Endothelial cell of umbilical vein (primary cell): ENCODE data around the gene CHD5. TPM values are rescaled to one million over a fixed set of nuclear protein-coding genes. Genes with fewer than 3 reads are reported as not detected.

ENCODE experiments used
- BruUV-seq: library from RNA; stranded (reverse); fragments of 400-500 nt; replicated peaks from 2 replicates; lab custom pipeline; 2021; lab: Mats Ljungman, UMichigan
- CTCF ChIA-PET: fragments of 300-600, 350-600 bp; sonication (Branson Sonifier 250); formaldehyde crosslinking; loops from one replicate; lab custom pipeline; 2021; ENCODE audit warnings: antibody characterized with exemption, inconsistent platforms; lab: Charles Lee
- POLR2A ChIA-PET: fragments of 300-600, 350-600 bp; sonication (Branson Sonifier 250); formaldehyde crosslinking; loops from one replicate; lab custom pipeline; 2021; ENCODE audit warnings: antibody characterized with exemption, inconsistent platforms; lab: Charles Lee
- DNase-seq: peaks from one replicate; pipeline ENCODE4 v3.0.0-alpha.2; 2011; ENCODE audit warnings: low read depth, low spot score
- FAIRE-seq: peaks from 2 replicates; lab custom pipeline; 2011; peaks lifted over from hg19 to GRCh38; lab: Jason Lieb, UNC
- H2AFZ ChIP-seq: 2 replicates; pipeline ENCODE4 v1.6.0; 2012; ENCODE audit warnings: low read depth, low read length, control low read depth, inconsistent platforms
- H3K27ac ChIP-seq: 2 replicates; pipeline ENCODE4 v1.5.1; 2011; ENCODE audit warnings: low read depth, mild to moderate bottlenecking, control low read depth, low read length, moderate library complexity; ENCODE audit not compliant: insufficient read depth
- H3K27me3 ChIP-seq, 2 experiments: 2 replicates each; pipeline versions ENCODE4 v1.6.0 to v1.6.1; 2011; ENCODE audit warnings: low read length in 2 of 2, mixed read lengths in 1 of 2; ENCODE audit not compliant: control insufficient read depth in 2 of 2, insufficient read depth in 2 of 2
- H3K36me3 ChIP-seq, 2 experiments: 2 replicates in 1 of 2; 3 replicates in 1 of 2; pipeline ENCODE4 v1.5.1; 2011; ENCODE audit warnings: low read length in 2 of 2, mild to moderate bottlenecking in 1 of 2, moderate library complexity in 1 of 2; ENCODE audit not compliant: control insufficient read depth in 2 of 2, insufficient read depth in 2 of 2; ENCODE audit errors: extremely low read depth in 1 of 2
- H3K4me1 ChIP-seq: 3 replicates; pipeline ENCODE4 v1.5.1; 2011; ENCODE audit warnings: mild to moderate bottlenecking, low read length; ENCODE audit not compliant: control insufficient read depth, insufficient read depth; ENCODE audit errors: extremely low read depth
- H3K4me2 ChIP-seq: 2 replicates; pipeline ENCODE4 v1.6.1; 2011; ENCODE audit warnings: low read length, control low read depth, mixed read lengths; ENCODE audit not compliant: insufficient read depth
- H3K4me3 ChIP-seq, 3 experiments: fragments of 200-600 bp in 1 of 3; sonication (generic), shearing (Covaris generic) in 1 of 3; replicated peaks in 1 of 3; 2 replicates each; pipeline ENCODE4 v1.5.1; 2011 to 2016; ENCODE audit warnings: control low read depth in 3 of 3, low read length in 3 of 3, mild to moderate bottlenecking in 2 of 3, inconsistent platforms in 1 of 3, low read depth in 1 of 3, moderate library complexity in 1 of 3; ENCODE audit not compliant: insufficient read depth in 1 of 3
- H3K79me2 ChIP-seq: 2 replicates; pipeline ENCODE4 v1.6.0; 2012; ENCODE audit warnings: low read length, inconsistent platforms; ENCODE audit not compliant: control insufficient read depth, insufficient read depth
- H3K9ac ChIP-seq: replicated peaks from 2 replicates; pipeline ENCODE3; 2011; ENCODE audit warnings: low read length, control low read depth; ENCODE audit not compliant: insufficient read depth; ENCODE audit errors: extremely low read depth
- H3K9me1 ChIP-seq: replicated peaks from 3 replicates; pipeline ENCODE4 v1.6.0; 2011; ENCODE audit warnings: mild to moderate bottlenecking, low read length; ENCODE audit not compliant: control insufficient read depth, insufficient read depth; ENCODE audit errors: extremely low read depth
- H3K9me3 ChIP-seq: replicated peaks from 2 replicates; pipeline ENCODE4 v1.5.1; 2012; ENCODE audit warnings: low read length, inconsistent platforms; ENCODE audit not compliant: control insufficient read depth, insufficient read depth
- H4K20me1 ChIP-seq: replicated peaks from 2 replicates; pipeline ENCODE3; 2011; ENCODE audit warnings: mild to moderate bottlenecking, low read length; ENCODE audit not compliant: control insufficient read depth, insufficient read depth; ENCODE audit errors: extremely low read depth
- CTCF ChIP-seq, 2 donors: IDR thresholded peaks; 1 replicate in 1 of 2; 2 replicates in 1 of 2; pipeline ENCODE4 v1.5.1; 2011; ENCODE audit warnings: low read length in 2 of 2, mild to moderate bottlenecking in 2 of 2, moderate library complexity in 2 of 2, control low read depth in 1 of 2, inconsistent platforms in 1 of 2, low read depth in 1 of 2; ENCODE audit not compliant: insufficient read depth in 1 of 2; ENCODE audit errors: extremely low read depth in 1 of 2
- EZH2 ChIP-seq: IDR thresholded peaks from 2 replicates; pipeline ENCODE4 v1.6.1; 2012; ENCODE audit warnings: borderline replicate concordance, low read depth, mild to moderate bottlenecking, moderate library complexity, low read length, inconsistent platforms; ENCODE audit not compliant: severe bottlenecking
- FOS ChIP-seq: IDR thresholded peaks from 2 replicates; pipeline ENCODE4 v1.6.1; 2011; ENCODE audit warnings: mild to moderate bottlenecking, low read length, moderate library complexity, borderline replicate concordance; ENCODE audit not compliant: insufficient read depth
- GATA2 ChIP-seq: IDR thresholded peaks from 2 replicates; pipeline ENCODE4 v1.7.0; 2011; ENCODE audit warnings: low read depth, mild to moderate bottlenecking, moderate library complexity, mixed read lengths, low read length; ENCODE audit not compliant: insufficient read length, insufficient read depth
- JUN ChIP-seq: IDR thresholded peaks from 2 replicates; pipeline ENCODE4 v1.6.1; 2011; ENCODE audit warnings: borderline replicate concordance, low read depth; ENCODE audit not compliant: insufficient read length, insufficient read depth
- MAX ChIP-seq: IDR thresholded peaks from 2 replicates; pipeline ENCODE4 v1.6.1; 2011; ENCODE audit not compliant: insufficient read depth, insufficient read length
- MYC ChIP-seq: IDR thresholded peaks from one replicate; pipeline ENCODE4 v1.6.1; 2011; ENCODE audit warnings: mild to moderate bottlenecking, low read depth, low read length
- POLR2A ChIP-seq: IDR thresholded peaks from 2 replicates; pipeline ENCODE4 v1.6.1; 2012; ENCODE audit warnings: low read depth, mild to moderate bottlenecking, control low read depth, low read length
- POLR2AphosphoS5 ChIP-seq: IDR thresholded peaks from 2 replicates; pipeline ENCODE4 v1.6.1; 2012; ENCODE audit warnings: low read depth, mild to moderate bottlenecking, control low read depth, low read length, moderate library complexity; ENCODE audit not compliant: insufficient read depth
- dilution Hi-C: fragments of 300-500 bp; cut with MboI; formaldehyde crosslinking; loops from one replicate; pipeline ENCODE4 v1.15.0; 2019; ENCODE audit warnings: low sequenced_read_pairs; ENCODE audit not compliant: extremely low pct_ligation_motif_present
- intact Hi-C: fragments of 100-400 bp; cut with micrococcal nuclease; formaldehyde crosslinking; loops from one replicate; pipeline ENCODE4 v1.10.0; 2022
- polyA plus RNA-seq, 4 experiments: library from polyadenylated mRNA; depleted of rRNA in 3 of 4; stranded (reverse) in 3 of 4; unstranded in 1 of 4; fragments of >200 nt; gene quantifications; 2 replicates each; pipeline versions ENCODE4 v1.2.1 to v1.2.3, GENCODE V29; 2011 to 2012; ENCODE audit warnings: missing spikeins in 1 of 4
- total RNA-seq: library from RNA; stranded (reverse); gene quantifications from 2 replicates; pipeline ENCODE4 v1.2.3, GENCODE V29; 2021

The CHD5 gene
- total and polyA plus RNA-seq, 2 donors (not counting 3 experiments of a cell fraction or from before 2014, with no cell fraction given), result 0.04 to 0.11 TPM

DNA sequence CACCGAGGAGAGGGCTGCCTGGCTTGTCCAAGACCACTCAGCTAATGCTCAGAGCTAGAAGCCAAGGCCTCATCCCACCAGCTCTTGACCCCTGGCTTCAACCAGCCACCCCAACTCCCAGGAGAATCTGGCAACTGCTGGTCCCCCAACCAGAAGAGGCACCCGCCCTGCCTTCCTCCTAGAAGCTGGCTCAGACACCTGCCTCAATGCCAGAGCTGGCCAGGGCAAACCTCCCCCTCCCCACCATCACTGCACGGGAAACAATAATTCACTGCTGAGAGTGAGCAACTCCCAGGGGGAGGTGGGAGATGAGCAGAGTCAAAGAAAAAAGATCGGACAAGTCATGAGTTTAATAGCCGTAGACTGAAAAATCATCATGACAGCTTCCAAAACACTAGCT is 3.3 kb downstream of the CHD5 start:
- POLR2A ChIA-PET, result no interaction called here

More for the DNA sequence above, 3.3 kb downstream of the CHD5 start:
- Histone ChIP-seq H3K27ac (no peak overlapping the region), H2AFZ (no peak overlapping the region), H3K9ac (no peak overlapping the region), H3K4me2 (no peak overlapping the region), H3K27me3 (peaks cover 26 to 35% of the 10 kb centered on the region in 2 experiments), H3K4me3 (no peak overlapping the region), H3K9me1 (no peaks in the 10 kb centered on the region), H3K9me3 (no peaks in the 10 kb centered on the region), H4K20me1 (no peaks in the 10 kb centered on the region), H3K36me3 (no peaks in the 10 kb centered on the region), H3K4me1 (no peaks in the 10 kb centered on the region), H3K79me2 (no peaks in the 10 kb centered on the region)
- TF ChIP-seq POLR2A (no peak), GATA2 (no peak), EZH2 (no peak), POLR2AphosphoS5 (no peak), MYC (no peak), MAX (no peak), FOS (no peak), JUN (no peak), CTCF (IDR thresholded peaks at IDR 0.05; ENCODE audit: extremely low read depth in 1 of 2, insufficient read depth in 1 of 2, low read depth in 1 of 2, low read length in 2 of 2) (no peak)
- CTCF ChIA-PET, result interaction anchor here (1.7 to 2.1 kb wide), 2 partner anchors 9 kb away, joined by 5 to 9 read pairs; no protein-coding TSS in a partner anchor
- no peak for DNase-seq
- FAIRE-seq, result no peak
- no TSS peak for BruUV-seq
- dilution Hi-C loops, result no loop called here
- intact Hi-C loops, result no loop called here
